Brain pericyte (primary cell): ENCODE measurements around the gene RSRP1.
"Not testable (repeated sequence)": the region's sequence is repeated elsewhere in the genome, so short reads cannot be mapped to it uniquely, and the experiment has no call there.

Experiments
- DNase-seq: peaks from one replicate; pipeline ENCODE4 v3.0.0-alpha.2; 2012; ENCODE audit warnings: low read depth, low spot score

RSRP1 gene

GRCh38 chr1:25257196-25257595 is 9.9 kb upstream of the RSRP1 start:
- no peak for DNase-seq

GRCh38 chr1:25256578-25256965 is 9.3 kb upstream of the RSRP1 start:
- no peak for DNase-seq

DNA sequence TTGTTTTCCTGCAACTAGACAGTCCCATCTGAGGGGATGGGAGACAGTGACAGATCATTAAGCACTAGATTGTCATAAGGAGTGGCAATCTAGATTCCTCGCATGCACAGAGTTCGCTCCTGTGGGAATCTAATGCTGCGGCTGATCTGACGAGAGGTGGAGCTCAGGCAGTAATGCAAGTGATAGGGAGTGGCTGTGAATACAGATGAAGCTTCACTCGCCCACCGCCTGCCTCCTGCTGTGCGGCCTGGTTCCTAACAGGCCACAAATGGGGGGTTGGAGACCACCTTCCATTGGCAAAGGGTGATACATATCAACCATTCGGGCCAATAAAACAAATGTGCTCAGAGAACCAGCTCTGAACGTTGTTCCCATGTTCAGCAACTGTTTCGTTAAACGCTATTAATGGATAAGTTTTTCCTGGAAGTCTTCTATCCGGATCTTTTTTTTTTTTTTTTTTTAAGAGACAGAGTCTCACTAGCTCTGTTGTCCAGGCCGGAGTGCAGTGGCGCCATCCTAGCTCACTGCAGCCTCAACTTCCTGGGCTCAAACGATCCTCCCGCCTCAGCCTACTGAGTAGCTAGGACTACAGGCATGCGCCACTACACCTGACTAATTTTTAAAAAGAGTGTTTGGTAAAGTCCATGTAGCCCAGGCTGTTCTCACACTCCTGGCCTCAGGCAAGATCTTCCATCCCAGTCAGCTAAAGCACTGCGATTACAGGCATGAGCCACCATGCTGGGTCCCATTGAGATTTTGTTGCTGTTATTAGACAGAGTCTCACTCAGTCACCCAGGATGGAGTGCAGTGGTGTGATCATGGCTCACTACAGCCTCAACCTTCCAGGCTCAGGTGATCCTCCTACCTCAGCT is 8.7 kb upstream of the RSRP1 start:
- no peak for DNase-seq

GRCh38 chr1:25253911-25254310 is 6.7 kb upstream of the RSRP1 start:
- DNase-seq, result no peak

- DNase-seq, result no peak
Observed at GRCh38 chr1:25247829-25248754, 838 bp upstream of the RSRP1 start.

DNA sequence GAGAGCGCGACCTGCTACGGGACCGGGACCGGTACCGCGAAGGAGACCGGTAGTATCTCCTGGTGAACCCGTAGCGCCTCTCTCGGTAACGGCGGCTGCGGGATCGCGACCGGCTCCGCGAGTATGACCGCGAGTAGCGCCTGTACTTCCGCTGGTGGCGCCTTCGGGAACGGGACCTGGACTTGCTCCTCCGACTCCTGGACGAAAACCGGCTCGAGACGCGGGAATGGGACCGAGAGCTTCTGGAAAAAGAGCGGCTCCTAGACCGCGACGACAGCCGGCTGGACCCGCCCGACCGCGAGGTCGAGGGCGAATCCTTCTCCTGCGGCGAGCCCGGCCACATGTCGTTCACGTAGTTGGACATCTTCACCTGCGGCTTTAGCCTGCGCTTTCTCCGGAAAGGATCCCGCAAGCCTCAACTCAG is 642 bp downstream of the RSRP1 start:
- no peak for DNase-seq

DNA sequence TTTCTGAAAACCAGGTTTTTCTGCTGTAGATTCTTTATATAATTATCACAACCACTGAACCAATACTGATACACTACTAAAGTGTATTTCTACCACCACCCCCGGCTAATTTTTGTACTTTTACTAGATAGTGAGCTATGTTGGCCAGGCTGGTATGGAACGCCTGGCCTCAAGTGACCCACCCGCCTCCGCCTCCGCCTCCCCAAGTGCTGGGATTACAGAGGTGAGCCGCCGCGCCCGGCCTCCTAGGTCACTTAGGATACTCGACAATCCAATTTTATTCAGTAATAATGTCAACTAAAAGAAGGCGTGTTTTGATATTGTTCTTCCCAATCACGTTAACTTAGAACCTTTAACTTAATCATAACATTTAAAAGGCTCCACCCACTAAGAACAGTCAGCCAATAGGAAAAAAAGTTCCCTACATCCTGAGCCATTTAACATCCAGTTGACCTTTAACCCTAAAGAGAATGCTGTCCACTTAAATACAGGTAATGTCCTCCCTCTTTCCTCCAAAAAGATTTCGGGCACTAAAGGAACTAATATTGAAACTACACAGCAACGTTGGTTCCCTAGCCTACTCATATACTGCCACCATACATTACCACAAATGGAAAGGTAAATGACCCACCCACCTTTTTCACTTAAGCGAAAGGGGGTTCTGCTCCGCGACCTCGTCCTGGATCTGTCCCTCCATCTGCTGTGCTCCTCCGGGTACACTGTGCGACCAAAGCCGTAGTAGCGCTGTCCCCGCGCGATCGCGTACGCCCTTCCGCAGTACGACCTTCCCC is 1.2 kb downstream of the RSRP1 start:
- no peak for DNase-seq

DNA sequence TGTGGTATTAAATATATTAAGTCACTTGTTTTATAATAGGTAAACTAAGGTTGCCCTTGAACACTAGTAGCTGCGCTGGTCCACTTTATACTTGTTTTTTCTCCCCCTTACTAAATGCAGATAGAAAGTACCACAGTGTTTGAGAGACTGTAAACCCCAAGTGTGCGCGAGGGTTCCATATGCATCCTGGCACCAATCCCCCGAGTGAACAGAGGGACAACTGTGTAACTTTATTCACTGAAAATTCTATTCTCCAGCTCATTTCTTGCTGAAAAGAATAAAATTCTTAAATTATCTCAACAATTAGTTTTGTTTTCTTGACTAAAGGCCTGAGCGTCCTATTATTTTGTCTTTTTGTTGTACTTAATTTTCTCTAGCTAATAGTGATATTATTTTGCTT is 1.9 kb downstream of the RSRP1 start:
- no peak for DNase-seq

DNA sequence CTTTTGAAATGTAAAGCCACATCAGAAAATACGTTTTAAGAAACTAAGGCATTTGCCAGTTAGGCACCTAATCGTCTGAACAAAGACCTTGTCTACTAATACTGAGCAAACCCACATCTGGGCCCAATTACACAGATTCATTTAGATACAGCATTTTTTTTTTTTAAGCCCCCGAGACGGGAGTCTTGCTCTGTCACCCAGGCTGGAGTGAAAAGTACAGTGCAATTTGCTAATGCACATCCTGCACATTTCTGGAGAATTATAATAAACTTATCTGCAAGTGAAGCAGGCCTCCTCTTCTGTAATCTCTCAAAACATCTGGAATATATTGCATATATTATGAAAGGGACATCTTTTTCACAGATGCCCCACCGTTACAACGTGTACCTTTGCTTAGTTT is 3.3 kb downstream of the RSRP1 start:
- no peak for DNase-seq

DNA sequence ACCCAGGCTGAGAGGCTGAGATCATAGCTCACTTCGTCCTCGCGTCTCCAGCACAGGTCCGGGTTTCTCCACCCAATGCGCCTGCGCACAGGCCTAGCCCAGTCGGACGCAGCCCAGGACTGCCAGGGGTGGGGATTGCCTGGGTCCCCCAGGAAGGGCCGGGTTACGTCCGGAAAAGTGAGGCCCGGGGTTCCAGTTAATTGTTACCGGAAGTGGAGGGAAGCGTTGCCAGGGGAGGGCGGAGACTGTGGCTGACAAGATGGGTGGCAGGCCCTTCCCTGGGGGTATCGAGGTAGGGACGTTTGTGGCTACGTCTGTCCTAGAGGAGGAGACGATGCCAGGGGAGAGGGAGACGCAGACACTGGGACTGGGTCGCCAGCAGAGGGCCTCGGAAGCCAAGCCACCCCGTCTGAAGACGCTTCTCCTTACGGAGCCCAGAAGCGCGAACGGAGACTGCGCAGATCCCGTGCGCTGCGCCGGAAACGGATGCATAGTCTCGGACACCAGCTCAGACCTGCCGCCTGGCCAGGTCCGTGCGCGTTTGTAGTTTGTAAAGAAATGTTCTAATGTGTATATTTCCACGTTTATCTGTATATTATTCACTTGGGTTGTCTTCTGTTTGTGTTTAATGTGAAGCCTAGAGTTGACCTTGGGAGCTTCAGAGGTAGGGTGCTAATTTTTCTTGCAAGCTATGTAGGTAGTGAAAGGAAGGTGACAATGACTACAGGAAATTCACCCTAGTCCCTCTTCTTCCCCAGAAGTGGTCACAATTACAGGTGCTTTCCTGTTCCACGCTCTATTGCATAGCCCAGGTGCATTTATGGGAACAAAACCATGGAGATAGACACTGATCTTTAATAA is 7.3 kb downstream of the RSRP1 start:
- peak; percentile 73 for DNase-seq

DNA sequence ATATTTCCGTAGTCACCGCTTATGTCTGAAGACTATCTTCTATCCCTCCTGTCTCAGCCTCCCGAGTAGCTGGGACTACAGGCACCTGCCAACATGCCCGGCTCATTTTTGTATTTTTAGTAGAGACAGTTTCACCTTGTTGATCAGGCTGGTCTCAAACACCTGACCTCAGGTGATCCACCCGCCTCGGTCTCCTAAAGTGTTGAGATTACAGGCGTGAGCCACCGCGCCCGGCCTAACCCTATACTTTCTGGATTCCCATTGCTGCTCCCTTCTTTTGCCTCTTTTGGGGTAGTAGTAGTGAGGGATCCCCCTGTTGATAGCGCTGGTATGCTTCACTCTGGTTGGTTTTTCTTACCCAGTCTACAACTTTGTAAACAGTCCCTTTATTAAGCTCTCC is 9.2 kb downstream of the RSRP1 start:
- DNase-seq, result no peak

GRCh38 chr1:25236261-25236660 is 11.0 kb downstream of the RSRP1 start:
- not testable (repeated sequence) for DNase-seq

DNA sequence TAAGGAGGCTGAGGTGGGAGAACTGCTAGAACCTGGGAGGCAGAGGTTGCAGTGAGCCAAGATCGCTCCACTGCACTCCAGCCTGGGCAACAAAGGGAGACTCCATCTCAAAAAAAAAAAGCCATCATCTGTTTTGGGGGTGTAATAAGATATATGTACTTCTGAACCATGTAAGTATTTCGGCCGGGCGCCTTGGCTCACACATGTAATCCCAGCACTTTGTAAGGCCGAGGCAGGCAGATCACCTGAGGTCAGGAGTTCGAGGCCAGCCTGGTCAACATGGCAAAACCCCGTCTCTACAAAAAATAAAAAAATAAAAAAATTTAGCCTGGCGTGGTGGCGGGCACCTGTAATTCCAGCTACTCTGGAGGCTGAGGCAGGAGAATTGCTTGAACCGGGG is 11.8 kb downstream of the RSRP1 start:
- not testable (repeated sequence) for DNase-seq

DNA sequence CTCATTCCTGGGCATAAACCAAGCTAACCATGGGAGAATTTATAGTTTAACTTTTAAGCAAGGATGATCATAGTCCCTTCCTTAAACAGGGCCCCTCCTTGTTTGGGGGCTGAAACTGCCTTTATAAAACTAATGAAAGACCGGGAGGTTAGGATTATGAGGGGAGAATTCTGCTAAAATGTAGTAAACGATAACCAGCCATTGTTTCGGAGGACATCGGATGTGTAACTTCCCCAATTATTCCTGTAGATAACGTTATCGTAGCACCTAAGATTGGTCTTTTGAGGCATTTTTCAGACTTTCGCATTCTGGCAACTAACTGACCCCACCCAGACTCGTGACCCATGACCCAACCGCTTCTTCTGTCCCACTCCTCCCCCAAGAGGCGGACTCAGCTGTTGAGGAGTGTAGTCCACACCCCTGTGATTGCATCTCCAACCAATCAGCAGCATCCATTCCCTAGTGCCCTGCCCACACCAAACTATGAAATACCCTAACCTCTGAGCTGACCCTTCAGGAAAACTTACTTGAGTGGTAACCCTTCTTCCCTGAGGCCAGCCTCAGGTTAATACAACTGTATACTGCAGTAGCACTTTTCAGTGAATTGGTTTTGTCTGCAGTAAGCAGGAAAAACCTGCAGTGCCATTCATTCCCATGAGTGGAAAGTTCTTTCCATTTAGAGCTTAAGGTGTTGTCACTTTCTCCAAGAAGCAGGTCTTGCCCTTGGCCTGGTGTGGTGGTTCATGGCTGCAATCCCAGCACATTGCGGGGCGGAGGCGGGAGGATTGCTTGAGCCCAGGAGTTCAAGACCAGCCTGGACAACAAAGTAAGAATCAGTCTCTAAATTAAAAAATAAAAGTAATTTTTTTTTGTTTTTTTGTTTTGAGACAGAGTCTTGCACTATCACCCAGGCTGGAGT is 14.1 kb downstream of the RSRP1 start:
- DNase-seq, result no peak

DNA sequence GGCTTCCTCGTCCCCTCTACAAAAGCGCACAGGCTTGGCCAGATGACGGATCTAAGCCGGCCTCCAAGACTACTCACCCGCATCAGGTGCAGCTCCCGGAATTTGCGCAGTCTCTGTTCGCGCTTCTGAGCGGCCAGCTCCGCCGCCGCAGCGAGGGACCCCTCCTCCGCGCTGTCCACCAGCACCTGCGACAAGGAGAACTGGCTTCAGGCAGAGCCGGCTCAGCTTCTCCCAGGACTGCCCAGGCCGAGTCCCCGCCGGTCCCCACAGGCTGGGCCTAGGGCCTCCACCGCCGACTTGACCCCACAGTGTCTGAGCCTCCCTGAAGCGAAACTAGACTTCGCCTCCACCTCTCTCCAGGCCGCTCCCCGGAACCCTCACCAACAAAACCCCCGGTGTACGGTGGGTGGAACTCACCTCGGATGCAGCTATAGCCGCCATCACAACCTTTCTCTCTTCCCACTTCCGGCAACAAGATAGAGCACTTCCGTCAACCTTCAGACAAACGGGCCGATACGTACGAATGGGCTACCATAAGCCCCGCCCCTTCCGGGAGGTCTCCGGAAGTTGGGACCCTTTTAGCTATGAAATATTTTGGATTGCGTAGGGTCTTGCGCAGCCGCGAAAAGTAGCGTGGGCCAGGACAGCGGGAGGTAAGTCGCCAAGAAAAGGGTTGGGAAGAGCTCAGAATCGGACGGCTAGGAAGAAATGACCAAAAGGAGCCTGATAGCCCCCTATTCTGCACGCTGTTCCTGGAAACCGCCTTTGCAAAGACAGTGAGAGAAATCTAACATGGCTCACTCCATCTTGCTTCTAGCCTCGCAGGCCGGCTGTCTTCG is 15.0 kb downstream of the RSRP1 start, which contains the start of gene SYF2:
SYF2 (minus strand) TSS at position 476 of the 839 bp plus-strand sequence; CDS start at position 441, 35 bp downstream.
- peak; percentile 65 for DNase-seq

GRCh38 chr1:25223471-25223870 is 23.8 kb downstream of the RSRP1 start:
- DNase-seq, result no peak

DNA sequence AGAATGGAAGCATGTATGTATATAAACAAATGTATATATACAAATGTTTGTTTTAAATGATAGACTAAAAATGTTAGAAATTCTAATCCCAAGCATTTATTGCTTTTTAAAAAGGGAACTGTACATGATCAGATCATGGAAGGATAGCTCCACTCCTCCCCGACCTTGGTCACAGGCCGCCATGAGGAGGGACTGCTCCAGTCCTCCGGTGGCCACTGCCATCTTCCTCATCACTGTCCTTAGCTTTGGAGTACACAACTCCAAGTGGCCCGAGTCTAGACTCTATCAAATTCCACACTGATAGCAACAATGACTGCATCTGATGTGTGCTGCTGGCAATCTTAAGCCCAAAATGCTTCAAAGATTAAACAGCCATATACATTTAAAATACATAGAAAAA is 24.6 kb downstream of the RSRP1 start:
- DNase-seq, result no peak

- DNase-seq, result no peak
Observed at GRCh38 chr1:25220666-25221065, 26.6 kb downstream of the RSRP1 start.
